Stimulated activated CD8-positive, alpha-beta memory T cell treated with anti-CD3 and anti-CD28 coated beads, Interleukin-15, amount 100 ng/mL, for 48 hours (primary cell): ENCODE results near the gene WNT6.

ENCODE experiments used
- DNase-seq, 2 donors: peaks; one replicate each; pipeline ENCODE4 v3.0.0-alpha.2; 2020; ENCODE audit warnings: low read depth in 2 of 2

The WNT6 gene

DNA sequence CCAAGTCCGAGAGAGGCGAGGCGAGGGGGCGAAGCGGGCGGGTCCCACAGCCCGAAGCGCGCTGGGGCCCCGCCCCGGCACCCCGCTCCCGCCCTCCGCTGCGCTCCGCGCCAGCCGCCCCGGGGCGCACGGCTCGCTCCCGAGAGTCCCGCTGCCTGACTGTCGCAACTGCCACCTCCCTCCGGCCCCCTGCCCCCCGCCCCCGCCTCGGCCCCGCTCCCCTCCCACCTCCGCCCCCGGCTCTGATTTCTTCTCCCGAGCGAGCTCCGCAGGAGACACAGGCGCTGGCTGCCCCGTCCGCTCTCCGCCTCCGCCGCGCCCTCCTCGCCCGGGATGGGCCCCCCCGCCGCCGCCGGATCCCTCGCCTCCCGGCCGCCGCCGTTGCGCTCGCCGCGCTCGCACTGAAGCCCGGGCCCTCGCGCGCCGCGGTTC, at the start of gene WNT6:
WNT6 (plus strand) TSS at position 250 of the 432 bp plus-strand sequence. CDS start 233 bp downstream, outside the sequence.
- no peak for DNase-seq

DNA sequence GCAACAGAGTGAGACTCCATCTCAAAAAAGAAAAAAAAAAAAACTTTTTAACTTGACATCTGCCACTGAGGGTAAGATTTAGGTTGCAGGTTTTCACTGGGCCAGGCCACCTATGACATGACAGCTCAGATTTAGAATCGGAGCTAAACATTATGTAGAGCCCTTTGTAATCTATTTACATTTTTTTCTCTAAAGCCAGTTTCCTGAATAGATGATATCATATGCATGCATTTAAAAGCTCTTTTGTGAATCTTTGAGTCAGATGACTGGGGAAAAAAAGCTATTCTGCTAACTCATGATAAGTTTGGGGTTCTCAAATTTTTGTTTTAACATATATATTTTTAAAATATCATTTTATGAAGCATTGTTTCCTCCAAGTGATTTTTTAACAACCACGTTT, 49.3 kb upstream of the WNT6 start:
- no peak for DNase-seq

DNA sequence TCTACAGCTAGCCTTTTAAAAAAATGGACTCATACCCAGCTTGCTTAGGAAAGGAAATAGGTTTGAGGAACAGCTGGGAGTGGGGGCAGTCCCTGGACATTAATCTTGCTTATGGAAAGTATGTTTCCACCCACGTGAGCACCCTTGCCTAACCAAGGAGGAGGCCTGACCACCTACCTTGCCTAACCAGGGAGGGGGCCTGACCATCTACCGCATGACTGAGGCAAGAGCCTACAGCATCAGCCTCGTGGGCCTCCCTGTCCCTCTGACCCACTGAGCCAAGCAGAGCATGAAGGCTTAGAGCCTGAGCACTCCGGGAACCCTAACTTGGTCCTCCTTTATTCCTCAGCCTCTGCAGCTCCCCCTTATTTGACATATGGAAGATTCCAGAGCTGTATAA, 48.2 kb upstream of the WNT6 start:
- DNase-seq, result no peak

DNA sequence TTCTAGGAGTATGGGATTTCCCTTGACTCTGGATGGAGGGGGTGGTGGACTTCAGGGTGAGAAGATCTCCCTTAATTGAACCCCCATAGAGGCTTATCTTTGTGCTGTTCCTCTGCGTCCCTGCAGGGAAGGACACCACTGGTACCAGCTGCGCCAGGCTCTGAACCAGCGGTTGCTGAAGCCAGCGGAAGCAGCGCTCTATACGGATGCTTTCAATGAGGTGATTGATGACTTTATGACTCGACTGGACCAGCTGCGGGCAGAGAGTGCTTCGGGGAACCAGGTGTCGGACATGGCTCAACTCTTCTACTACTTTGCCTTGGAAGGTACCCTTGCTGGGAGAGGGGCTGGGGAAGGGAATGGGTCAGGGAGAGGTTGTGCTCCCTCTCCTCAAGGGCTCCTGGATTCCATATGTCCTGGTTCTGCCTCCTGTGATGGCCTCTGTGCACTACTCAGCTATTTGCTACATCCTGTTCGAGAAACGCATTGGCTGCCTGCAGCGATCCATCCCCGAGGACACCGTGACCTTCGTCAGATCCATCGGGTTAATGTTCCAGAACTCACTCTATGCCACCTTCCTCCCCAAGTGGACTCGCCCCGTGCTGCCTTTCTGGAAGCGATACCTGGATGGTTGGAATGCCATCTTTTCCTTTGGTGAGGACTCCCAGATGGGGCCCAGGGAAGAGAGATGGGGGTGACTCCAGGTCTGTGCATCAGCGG, 47.3 kb upstream of the WNT6 start:
- DNase-seq, result no peak

DNA sequence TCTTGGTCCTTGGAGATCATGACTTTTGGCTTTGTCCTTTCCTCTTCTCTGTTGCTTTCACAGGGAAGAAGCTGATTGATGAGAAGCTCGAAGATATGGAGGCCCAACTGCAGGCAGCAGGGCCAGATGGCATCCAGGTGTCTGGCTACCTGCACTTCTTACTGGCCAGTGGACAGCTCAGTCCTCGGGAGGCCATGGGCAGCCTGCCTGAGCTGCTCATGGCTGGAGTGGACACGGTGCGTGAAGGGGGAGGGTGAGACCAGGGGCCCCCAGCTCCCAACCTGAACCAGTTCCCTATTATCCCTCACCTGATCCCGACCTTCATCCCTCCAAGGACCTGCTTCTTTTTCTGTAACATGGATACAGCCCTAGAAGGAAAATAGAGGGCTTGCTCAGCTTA, 46.7 kb upstream of the WNT6 start:
- DNase-seq, result no peak

DNA sequence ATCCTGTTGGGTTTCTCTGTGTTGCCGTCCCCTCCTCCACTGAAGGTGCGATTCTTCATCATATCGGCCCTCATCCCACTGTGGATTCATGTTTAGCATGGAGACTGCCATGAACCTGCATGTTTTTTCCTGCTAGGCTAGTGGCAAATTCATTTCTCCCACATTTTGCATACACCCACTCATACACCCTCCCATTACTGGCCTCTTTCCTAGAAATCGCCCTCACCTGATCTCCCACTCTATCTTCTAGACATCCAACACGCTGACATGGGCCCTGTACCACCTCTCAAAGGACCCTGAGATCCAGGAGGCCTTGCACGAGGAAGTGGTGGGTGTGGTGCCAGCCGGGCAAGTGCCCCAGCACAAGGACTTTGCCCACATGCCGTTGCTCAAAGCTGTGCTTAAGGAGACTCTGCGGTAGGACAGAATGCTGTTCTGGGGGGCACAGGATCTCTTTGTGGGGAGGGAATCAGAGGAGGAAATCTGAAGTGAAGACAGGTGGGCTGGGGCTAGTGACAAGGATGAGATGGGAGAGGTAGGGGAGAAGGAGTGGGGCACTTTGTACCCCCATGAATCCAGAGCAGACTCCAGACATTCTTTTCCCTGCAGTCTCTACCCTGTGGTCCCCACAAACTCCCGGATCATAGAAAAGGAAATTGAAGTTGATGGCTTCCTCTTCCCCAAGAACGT, 45.7 kb upstream of the WNT6 start:
- no peak for DNase-seq

DNA sequence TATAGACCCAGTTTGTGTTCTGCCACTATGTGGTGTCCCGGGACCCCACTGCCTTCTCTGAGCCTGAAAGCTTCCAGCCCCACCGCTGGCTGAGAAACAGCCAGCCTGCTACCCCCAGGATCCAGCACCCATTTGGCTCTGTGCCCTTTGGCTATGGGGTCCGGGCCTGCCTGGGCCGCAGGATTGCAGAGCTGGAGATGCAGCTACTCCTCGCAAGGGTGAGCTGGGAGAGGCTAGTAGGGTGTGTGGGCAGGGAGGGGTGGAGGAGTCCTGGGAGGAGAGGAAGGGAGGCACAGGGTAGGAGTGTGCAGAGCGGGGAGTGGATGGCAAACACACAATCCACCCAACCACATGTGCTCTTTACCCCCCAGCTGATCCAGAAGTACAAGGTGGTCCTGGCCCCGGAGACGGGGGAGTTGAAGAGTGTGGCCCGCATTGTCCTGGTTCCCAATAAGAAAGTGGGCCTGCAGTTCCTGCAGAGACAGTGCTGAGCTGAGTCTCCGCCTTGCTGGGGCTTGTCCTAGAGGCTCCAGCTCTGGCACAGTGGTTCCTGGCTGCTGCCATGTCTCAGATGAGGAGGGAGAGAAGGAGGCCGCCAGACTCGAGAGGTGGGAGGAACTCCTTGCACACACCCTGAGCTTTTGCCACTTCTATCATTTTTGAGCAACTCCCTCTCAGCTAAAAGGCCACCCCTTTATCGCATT, 44.9 kb upstream of the WNT6 start:
- DNase-seq, result no peak

DNA sequence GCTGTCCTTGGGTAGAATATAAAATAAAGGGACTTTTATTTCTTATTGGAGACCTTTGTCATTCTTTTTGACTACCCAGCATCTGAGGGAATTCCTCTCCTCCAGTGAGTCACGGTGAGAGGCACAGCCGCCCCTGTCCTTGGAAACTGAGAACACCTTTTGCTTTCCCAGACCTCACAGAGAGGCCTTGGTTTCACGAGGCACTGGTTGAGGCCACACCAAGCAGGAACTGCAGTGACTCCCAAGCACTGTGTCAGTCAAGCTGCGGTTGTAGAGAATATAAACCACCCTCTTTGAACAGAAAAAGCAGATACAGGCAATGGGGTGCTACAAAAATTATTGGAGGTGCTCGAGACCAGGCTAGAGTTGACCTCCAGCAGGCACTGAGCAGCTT, 44.4 kb upstream of the WNT6 start:
- no peak for DNase-seq

DNA sequence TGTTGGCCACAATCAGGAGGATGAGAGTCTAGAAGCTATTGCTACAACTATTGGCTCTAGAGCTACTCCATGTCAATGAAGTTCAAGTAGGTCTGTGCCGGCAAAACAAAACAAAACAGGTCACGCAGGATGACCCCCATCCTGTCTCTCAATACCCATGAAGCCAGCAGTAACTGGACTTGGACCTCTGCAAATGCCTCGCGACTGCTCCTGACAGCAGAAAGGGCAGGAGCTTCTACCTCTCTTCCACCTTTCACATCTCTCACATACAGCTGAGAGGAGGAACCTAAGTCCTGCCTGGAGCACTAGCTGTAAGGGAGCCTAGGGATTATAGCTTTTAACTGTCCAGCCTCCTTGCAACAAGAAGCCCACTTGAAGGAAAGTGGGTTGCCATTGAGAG, 44.0 kb upstream of the WNT6 start:
- DNase-seq, result no peak

DNA sequence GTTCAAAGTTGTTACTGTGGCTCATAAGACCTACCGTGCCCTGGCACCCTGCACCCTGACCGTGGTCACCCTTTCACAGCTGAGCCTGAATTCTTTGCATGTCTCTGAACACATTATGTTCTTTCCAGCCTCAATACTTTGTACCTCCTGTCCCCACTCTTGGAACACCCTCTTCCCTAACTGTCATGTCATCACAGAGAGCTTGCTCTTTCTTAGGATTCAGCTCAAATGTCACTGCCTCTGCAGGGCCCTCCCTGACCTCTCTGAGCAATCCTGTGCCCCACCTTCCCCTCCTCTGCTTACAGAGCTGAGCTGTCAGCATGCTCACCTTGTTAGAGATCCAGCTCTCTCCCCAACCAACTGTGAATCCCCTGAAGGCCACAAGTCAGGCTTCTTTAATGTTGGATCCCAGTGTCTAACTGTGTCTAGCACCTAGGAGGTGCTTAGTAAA, 43.0 kb upstream of the WNT6 start:
- no peak for DNase-seq

DNA sequence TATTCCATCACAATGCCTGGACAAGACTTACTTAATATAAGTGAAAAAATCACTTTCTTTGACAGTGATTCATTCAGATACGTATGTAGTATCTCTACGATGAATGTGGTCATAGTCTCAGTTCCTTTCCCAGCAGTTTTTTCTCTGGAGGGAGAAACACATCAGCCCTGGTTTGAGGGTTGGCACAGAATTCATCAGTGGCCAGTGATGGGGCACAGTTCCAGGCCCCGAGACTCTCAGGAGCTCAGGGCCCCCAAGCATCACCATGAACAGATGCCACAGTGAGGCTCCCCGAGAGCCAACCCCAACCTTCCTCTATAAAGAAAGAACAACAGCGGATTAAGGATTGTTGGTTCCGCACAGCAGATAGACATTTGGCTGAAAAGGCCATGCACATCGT, 40.5 kb upstream of the WNT6 start:
- DNase-seq, result no peak

DNA sequence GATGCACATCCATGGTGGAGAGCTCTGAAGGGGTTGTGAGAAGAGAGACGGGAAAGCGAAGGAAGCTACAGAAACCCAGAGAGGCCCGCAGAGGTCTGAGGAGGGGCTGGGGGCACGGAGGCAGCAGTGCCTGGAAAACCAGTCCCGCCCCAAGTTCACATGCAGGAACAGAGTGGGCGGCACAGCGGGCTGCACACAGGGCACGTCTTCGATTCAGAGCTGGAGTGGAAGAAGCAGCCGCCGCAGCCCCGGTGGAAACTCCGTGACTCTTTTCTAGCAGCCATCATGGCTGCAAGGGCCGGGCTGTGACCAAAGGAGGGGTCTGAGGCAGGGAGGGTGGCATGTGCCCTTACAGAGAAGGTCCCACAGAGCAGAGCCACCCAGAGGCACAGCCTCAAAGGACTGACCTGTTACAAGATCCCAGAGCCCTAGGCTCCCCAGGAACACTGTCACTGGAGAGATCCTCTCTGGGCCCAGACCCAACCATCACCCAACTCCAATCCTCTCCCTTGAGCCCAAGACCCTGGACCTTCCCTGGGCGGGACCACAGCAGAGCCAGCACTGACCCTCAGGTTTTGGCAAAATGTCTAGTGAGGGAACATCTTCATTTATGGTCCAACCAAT, 38.7 kb upstream of the WNT6 start:
- DNase-seq, result no peak

DNA sequence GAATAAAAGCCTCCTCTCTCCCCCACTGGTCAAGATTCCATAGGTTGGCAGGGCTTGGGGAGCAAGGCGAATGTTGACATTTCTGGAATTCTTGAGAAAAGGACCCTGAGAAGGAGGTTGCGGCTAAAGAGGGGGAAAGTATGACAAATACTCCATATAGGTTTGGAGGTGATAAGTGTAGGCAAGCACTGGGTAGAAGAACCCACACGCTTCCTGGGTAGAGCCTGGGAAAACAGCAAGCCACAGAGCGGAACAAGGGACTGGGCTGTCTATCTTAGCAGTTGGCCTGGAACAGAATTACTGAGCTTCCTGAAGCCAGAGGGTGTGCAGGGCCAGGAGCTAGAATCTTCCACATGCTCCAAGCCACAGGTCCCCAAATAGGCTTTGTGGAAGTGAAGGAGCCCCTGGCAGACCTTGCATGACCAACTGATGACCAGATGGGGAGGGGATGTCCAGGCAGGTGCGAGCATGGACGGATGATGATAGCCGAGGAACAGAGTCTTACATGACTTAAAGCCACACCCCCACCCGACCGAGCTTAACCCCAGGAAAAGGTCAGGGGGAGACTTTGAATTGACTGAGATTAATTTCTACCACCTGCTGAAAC, 37.9 kb upstream of the WNT6 start:
- no peak for DNase-seq

DNA sequence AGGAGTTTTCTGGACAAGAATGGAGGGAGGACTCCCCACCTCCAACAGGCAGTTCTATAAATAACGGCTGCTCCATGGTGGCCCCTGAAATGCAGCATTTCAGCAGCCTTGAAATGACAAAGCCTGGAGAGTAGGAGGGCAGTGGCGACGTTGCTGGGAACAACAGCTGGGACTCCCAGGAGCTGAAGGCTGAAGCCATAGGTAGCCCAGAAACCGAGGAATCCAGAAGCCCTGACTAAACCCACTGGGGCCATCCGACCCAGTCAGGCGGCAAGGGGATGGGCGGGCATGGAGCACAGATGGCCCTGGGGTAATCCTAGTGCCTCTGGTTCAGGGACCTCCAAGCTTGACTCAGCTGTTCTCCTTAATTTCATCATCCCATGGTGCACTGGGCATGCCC, 37.0 kb upstream of the WNT6 start:
- no peak for DNase-seq

DNA sequence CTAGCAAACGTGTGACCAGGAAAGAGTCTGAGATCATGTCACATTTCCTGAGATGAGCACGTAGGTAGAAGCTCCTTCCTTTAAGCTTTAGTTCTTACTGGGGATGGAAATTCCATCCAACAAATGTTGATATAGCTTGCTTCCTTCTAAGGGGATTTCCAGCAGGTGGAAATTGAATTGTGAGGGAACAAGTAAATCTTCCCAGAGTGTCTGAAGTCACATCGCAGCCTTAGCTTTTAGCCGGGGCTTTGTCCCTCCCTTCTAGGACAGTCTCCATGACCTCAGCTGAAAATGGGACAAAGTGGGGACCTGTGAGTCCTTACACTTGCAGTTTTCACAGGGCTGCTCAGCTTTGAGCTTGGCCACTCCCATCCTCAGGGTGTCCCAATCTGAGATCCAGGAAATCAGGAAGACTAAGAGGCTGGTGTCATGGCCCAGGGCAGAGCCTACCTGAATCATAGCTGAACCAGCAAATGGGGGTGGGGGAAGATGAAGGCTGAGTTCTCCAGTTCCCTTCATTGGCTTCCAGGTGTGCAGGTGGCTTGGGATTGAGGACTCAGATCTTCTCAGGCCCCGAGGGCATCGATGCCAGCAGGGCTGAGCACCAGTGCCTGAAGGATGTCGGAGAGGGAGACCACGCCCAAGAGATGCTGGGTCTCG, 36.3 kb upstream of the WNT6 start:
- DNase-seq, result no peak

DNA sequence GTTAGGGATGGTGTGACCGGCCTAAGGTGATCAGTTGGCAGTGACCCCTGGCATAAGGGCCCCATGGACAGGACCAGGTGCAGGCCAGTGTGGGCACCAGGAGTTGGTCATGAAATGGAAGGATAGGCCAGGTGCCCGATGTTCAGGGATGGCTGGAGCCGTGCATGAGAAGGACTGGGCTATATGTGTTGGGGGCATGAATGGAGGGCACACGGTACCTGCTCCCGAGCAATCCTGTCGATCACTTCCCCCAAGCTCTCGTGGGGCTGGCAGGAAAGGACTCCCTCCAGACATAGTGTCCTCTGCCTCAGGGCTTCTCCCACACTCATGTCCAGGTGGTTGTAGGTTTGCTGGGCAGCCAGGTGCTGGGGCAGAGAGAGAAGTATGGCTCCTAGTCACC, 35.6 kb upstream of the WNT6 start:
- DNase-seq, result no peak

DNA sequence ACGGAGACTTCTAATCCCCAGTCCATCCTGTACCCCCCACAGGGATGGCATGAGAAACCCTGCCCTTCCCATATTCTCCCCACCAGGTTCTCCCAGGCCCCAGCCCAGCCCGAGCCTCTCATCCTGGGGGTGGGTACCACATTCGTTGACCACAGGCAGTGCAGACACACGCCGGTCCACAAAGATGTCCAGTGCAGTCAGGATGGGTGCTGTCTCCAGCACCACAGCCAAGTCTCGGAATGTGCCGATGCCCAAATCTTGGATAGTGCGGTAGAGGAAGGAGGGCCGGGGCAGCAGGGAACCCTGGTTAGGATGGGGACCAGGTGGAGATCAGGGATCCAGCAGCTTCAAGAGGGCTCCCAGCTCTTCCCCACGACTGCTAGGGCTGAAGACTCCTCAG, 32.8 kb upstream of the WNT6 start:
- DNase-seq, result no peak

DNA sequence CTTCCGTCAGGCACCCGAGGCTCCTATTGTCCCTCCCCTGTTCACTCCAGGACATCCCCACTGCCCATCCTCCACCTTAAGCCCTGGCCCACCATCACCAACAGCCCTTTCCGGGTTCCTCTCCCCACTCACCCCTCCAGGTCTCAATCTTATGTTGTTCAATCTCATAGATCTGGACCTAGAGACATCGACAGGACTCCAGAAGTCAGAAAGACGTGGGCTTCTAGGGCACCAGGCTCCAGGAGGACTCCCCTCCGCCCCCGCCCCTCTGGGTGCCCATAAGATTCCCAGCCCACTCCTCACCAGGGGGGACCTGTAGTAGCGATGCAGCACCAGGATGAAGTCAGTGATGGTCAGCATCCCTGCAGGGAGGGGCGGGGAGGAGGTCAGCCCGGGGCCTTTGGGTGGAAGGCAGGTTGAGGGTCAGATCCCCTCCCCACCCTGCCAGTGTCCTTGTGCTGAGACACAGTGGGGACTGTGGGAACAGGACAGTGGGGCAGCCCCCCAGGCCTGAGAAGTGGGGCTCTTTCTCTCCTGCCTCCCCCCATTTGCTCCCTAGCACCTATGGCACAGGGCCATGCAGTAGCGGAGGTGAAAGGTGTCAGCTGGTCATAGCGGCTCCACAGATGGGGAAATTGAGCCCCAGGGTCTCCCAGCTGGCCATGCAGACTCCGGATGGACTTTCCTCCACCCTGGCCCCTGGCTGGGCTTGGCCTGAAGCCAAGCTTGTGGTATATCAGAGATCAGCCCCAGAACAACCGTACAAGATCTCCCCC, 31.7 kb upstream of the WNT6 start:
- DNase-seq, result no peak

DNA sequence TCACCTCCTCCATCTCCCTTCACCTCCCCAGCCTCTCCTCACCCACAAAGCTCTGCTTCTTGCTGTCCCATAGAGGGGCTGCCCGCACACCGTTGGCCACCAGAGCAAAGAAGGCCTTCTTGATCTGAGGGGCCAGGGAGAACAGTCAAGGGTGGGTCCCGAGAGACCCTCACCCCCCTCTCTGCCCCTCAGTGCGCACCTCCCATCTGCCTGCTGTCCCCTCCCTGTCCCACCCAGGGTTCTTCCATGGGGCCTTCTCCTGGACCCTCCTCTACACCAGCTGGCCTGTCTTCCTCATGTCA, 31.2 kb upstream of the WNT6 start:
- DNase-seq, result no peak

DNA sequence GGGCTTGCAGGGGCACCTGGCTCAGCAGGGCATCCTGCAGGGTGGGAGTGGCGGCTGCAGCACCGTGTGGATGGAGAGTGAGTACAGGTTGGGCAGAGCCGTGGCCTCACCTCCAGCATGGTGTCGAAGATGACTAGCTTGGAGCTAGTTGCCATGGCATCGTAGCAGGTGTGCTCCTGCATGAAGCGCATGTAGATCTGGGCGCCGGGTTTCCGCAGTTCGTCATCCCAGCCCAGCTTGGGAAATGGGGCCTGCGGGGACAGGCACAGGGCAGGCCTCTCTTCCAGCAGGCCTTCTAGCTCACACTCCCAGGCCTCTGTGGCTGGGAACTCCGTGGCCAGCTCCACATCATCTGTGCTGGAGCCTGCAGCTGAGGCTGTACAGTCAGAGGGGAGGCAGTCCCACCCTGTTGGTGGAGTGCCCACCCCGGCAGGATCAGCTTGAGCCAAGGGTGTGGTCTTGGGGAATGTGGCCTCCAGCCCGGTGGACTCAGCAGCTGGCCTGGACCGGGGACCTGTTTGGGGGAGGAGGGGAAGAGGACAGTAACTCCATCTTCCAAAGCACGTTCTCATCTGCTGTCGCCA, 29.6 kb upstream of the WNT6 start:
- DNase-seq, result no peak
